Natural killer cell (primary cell): ENCODE measurements around the gene EMILIN1. TPM values are rescaled to one million over a fixed set of nuclear protein-coding genes. Genes with fewer than 3 reads are reported as not detected.
"Not testable (repeated sequence)": the region's sequence is repeated elsewhere in the genome, so short reads cannot be mapped to it uniquely, and the experiment has no call there.

Experiments used
- ATAC-seq, 3 donors: fragments of 150-1000 bp in 2 of 3; fragments of 200-7000 bp in 1 of 3; cut with Tn5 transposase; 1 replicate in 1 of 3; 2 replicates in 2 of 3; pipeline ENCODE4 v1.10.0; 2021; ENCODE audit warnings: mild to moderate bottlenecking in 2 of 3, moderate library complexity in 2 of 3
- DNase-seq, 2 donors: peaks; one replicate each; pipeline versions ENCODE4 v3.0.0 to v3.0.0-alpha.2; 2013 to 2021; ENCODE audit warnings: mixed read lengths in 1 of 2
- H3K27ac ChIP-seq: one replicate; pipeline ENCODE4 v1.5.1; 2013; ENCODE audit warnings: mild to moderate bottlenecking, low read length
- H3K27me3 ChIP-seq: one replicate; pipeline ENCODE4 v1.6.1; 2013; ENCODE audit warnings: low read length; ENCODE audit not compliant: control insufficient read depth, insufficient read depth
- H3K36me3 ChIP-seq: one replicate; pipeline ENCODE4 v1.6.1; 2013; ENCODE audit warnings: low read length; ENCODE audit not compliant: control insufficient read depth, insufficient read depth
- H3K4me1 ChIP-seq: one replicate; pipeline ENCODE4 v1.6.1; 2013; ENCODE audit warnings: low read length; ENCODE audit not compliant: control insufficient read depth, insufficient read depth
- H3K4me3 ChIP-seq: one replicate; pipeline ENCODE4 v1.5.1; 2013; ENCODE audit warnings: low read length
- H3K9me3 ChIP-seq: one replicate; pipeline ENCODE4 v1.6.1; 2013; ENCODE audit warnings: low read length; ENCODE audit not compliant: control insufficient read depth, insufficient read depth
- H3K27ac Mint-ChIP-seq, 2 donors: one replicate each; pipeline ENCODE4 v1.8.0; 2022; ENCODE audit warnings: mild to moderate bottlenecking in 2 of 2, mixed read lengths in 2 of 2, moderate library complexity in 1 of 2
- H3K27me3 Mint-ChIP-seq, 2 donors: one replicate each; pipeline ENCODE4 v1.8.0; 2022; ENCODE audit warnings: low read depth in 2 of 2, mixed read lengths in 2 of 2
- H3K36me3 Mint-ChIP-seq: one replicate; pipeline ENCODE4 v1.8.0; 2022; ENCODE audit warnings: mixed read lengths
- H3K4me1 Mint-ChIP-seq, 2 donors: one replicate each; pipeline ENCODE4 v1.8.0; 2022; ENCODE audit warnings: mixed read lengths in 2 of 2
- H3K4me3 Mint-ChIP-seq: one replicate; pipeline ENCODE4 v1.8.0; 2022; ENCODE audit warnings: mild to moderate bottlenecking, moderate library complexity, mixed read lengths
- H3K9me3 Mint-ChIP-seq, 2 donors: one replicate each; pipeline ENCODE4 v1.8.0; 2022; ENCODE audit warnings: mixed read lengths in 2 of 2
- CTCF ChIP-seq: fragments of 200-600 bp; IDR thresholded peaks from one replicate; pipeline ENCODE4 v1.8.0; 2022; ENCODE audit warnings: antibody characterized with exemption
- WGBS: methylation state at CpG from one replicate; pipeline ENCODE4 v1.1.7; 2013; ENCODE audit warnings: missing lambda C conversion rate; ENCODE audit not compliant: insufficient coverage; 5-methylcytosine and 5-hydroxymethylcytosine counted together
- intact Hi-C: fragments of 100-400 bp; cut with micrococcal nuclease; formaldehyde crosslinking; loops from one replicate; pipeline ENCODE4 v1.14.2; 2022
- total RNA-seq, 4 donors: library from RNA; stranded (reverse); fragments of 120-200 nt in 1 of 4; gene quantifications; one replicate each; pipeline versions ENCODE4 v1.2.3 to v1.2.4, GENCODE V29; 2013 to 2022

EMILIN1 gene
- total RNA-seq, 3 donors from 2014 or later (not counting 1 experiment from before 2014, with no cell fraction given), result 0.31 to 0.78 (median 0.41) TPM

DNA sequence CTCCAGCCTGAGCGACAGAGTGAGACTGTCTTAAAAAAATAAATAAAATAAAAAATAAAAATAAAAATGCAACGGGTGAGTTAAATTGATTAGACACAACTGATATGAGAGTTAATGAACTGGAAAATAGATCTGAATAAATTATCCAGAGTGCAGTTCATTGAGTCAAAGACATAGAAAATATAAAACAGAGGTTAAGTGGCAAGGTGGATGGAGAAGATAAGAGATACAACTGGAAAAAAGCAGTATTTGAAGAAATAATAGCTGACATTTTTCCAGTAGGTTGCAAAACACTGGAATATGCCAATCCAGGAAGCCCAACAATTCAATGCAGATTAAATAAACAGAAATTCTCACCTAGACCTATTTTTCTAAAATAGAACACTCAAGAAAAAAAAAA, 29.8 kb downstream of the EMILIN1 start:
- peaks cover 0 to 9% of the 10 kb centered on the region in 2 donors for H3K27me3 Mint-ChIP-seq
- intact Hi-C loops, result no loop called here
- H3K4me3 Mint-ChIP-seq, result no peak overlapping the region
- ATAC-seq, result no peak
- no peak overlapping the region for H3K4me3 ChIP-seq
- WGBS, result 80% methylated on average over 1 of the region's 2 CpGs
- H3K36me3 ChIP-seq, result no peaks in the 10 kb centered on the region
- no peak for TF ChIP-seq CTCF
- no peak for DNase-seq
- no peaks in the 10 kb centered on the region for H3K4me1 ChIP-seq
- H3K27me3 ChIP-seq, result no peaks in the 10 kb centered on the region
- H3K27ac Mint-ChIP-seq, result no peak overlapping the region
- no peaks in the 10 kb centered on the region for H3K4me1 Mint-ChIP-seq
- H3K36me3 Mint-ChIP-seq, result no peaks in the 10 kb centered on the region
- no peak overlapping the region for H3K27ac ChIP-seq
- H3K9me3 Mint-ChIP-seq, result no peaks in the 10 kb centered on the region
- H3K9me3 ChIP-seq, result no peaks in the 10 kb centered on the region

- DNase-seq (no peak), ATAC-seq (no peak)
- Histone ChIP-seq H3K4me1 (no peaks in the 10 kb centered on the region), H3K9me3 (no peaks in the 10 kb centered on the region), H3K4me3 (no peak overlapping the region), H3K27ac (no peak overlapping the region), H3K36me3 (no peaks in the 10 kb centered on the region), H3K27me3 (no peaks in the 10 kb centered on the region)
- H3K27ac Mint-ChIP-seq, result no peak overlapping the region
- TF ChIP-seq CTCF, result no peak
- H3K36me3 Mint-ChIP-seq, result no peaks in the 10 kb centered on the region
- H3K4me3 Mint-ChIP-seq, result no peak overlapping the region
- intact Hi-C loops, result no loop called here
- no peaks in the 10 kb centered on the region for H3K9me3 Mint-ChIP-seq
- peaks cover 0 to 9% of the 10 kb centered on the region in 2 donors for H3K27me3 Mint-ChIP-seq
- no peaks in the 10 kb centered on the region for H3K4me1 Mint-ChIP-seq
- 97% methylated on average over 3 of the region's 3 CpGs for WGBS
Observed at GRCh38 chr2:27109083-27109482, 30.7 kb downstream of the EMILIN1 start.

- H3K9me3 Mint-ChIP-seq, H3K4me1 Mint-ChIP-seq, H3K4me3 ChIP-seq, H3K9me3 ChIP-seq, H3K27ac ChIP-seq, H3K4me3 Mint-ChIP-seq, H3K27ac Mint-ChIP-seq, intact Hi-C loops, H3K27me3 ChIP-seq, H3K36me3 ChIP-seq, ATAC-seq, H3K36me3 Mint-ChIP-seq, DNase-seq, H3K4me1 ChIP-seq: not testable (repeated sequence)
- H3K27me3 Mint-ChIP-seq, result peaks cover 0 to 10% of the 10 kb centered on the region in 2 donors
- WGBS, result 90% methylated on average over 23 of the region's 24 CpGs
Observed at GRCh38 chr2:27110603-27111352, 32.4 kb downstream of the EMILIN1 start.

DNA sequence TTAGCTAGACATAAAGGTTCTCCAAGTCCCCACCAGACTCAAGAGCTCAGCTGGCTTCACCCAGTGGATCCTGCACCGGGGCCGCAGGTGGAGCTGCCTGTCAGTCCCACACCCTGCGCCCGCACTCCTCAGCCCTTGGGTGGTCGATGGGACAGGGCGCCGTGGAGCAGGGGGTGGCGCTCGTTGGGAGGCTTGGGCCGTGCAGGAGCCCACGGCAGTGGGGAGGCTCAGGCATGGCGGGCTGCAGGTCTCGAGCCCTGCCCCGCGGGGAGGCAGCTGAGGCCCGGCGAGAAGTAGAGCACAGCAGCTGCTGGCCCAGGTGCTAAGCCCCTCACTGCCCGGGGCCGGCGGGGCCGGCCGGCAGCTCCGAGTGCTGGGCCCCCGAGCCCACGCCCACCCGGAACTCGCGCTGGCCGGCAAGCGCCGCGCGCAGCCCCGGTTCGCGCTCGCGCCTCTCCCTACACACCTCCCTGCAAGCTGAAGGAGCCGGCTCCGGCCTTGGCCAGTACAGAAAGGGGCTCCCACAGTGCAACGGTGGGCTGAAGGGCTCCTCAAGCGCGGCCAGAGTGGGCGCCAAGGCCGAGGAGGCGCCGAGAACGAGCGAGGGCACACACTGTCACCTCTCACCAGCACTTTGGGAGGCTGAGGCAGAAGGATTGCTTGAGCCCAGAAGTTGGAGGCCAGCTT, 33.1 kb downstream of the EMILIN1 start:
- H3K27ac Mint-ChIP-seq, H3K4me3 Mint-ChIP-seq, H3K36me3 ChIP-seq, intact Hi-C loops, H3K36me3 Mint-ChIP-seq, DNase-seq, H3K9me3 Mint-ChIP-seq, H3K9me3 ChIP-seq, H3K27me3 ChIP-seq, H3K4me3 ChIP-seq, H3K4me1 ChIP-seq, H3K4me1 Mint-ChIP-seq, ATAC-seq, H3K27ac ChIP-seq: not testable (repeated sequence)
- H3K27me3 Mint-ChIP-seq, result peaks cover 0 to 10% of the 10 kb centered on the region in 2 donors
- 94% methylated on average over 49 of the region's 49 CpGs for WGBS
